Endothelial cell of umbilical vein (primary cell): ENCODE measurements around the gene TRIM2. TPM values are rescaled to one million over a fixed set of nuclear protein-coding genes. Genes with fewer than 3 reads are reported as not detected.

Experiments
- BruUV-seq: library from RNA; stranded (reverse); fragments of 400-500 nt; replicated peaks from 2 replicates; lab custom pipeline; 2021; lab: Mats Ljungman, UMichigan
- CTCF ChIA-PET: fragments of 300-600, 350-600 bp; sonication (Branson Sonifier 250); formaldehyde crosslinking; loops from one replicate; lab custom pipeline; 2021; ENCODE audit warnings: antibody characterized with exemption, inconsistent platforms; lab: Charles Lee
- POLR2A ChIA-PET: fragments of 300-600, 350-600 bp; sonication (Branson Sonifier 250); formaldehyde crosslinking; loops from one replicate; lab custom pipeline; 2021; ENCODE audit warnings: antibody characterized with exemption, inconsistent platforms; lab: Charles Lee
- DNase-seq: peaks from one replicate; pipeline ENCODE4 v3.0.0-alpha.2; 2011; ENCODE audit warnings: low read depth, low spot score
- FAIRE-seq: peaks from 2 replicates; lab custom pipeline; 2011; peaks lifted over from hg19 to GRCh38; lab: Jason Lieb, UNC
- H2AFZ ChIP-seq: 2 replicates; pipeline ENCODE4 v1.6.0; 2012; ENCODE audit warnings: low read depth, low read length, control low read depth, inconsistent platforms
- H3K27ac ChIP-seq: 2 replicates; pipeline ENCODE4 v1.5.1; 2011; ENCODE audit warnings: low read depth, mild to moderate bottlenecking, control low read depth, low read length, moderate library complexity; ENCODE audit not compliant: insufficient read depth
- H3K27me3 ChIP-seq, 2 experiments: 2 replicates each; pipeline versions ENCODE4 v1.6.0 to v1.6.1; 2011; ENCODE audit warnings: low read length in 2 of 2, mixed read lengths in 1 of 2; ENCODE audit not compliant: control insufficient read depth in 2 of 2, insufficient read depth in 2 of 2
- H3K36me3 ChIP-seq, 2 experiments: 2 replicates in 1 of 2; 3 replicates in 1 of 2; pipeline ENCODE4 v1.5.1; 2011; ENCODE audit warnings: low read length in 2 of 2, mild to moderate bottlenecking in 1 of 2, moderate library complexity in 1 of 2; ENCODE audit not compliant: control insufficient read depth in 2 of 2, insufficient read depth in 2 of 2; ENCODE audit errors: extremely low read depth in 1 of 2
- H3K4me1 ChIP-seq: 3 replicates; pipeline ENCODE4 v1.5.1; 2011; ENCODE audit warnings: mild to moderate bottlenecking, low read length; ENCODE audit not compliant: control insufficient read depth, insufficient read depth; ENCODE audit errors: extremely low read depth
- H3K4me2 ChIP-seq: 2 replicates; pipeline ENCODE4 v1.6.1; 2011; ENCODE audit warnings: low read length, control low read depth, mixed read lengths; ENCODE audit not compliant: insufficient read depth
- H3K4me3 ChIP-seq, 3 experiments: fragments of 200-600 bp in 1 of 3; sonication (generic), shearing (Covaris generic) in 1 of 3; replicated peaks in 1 of 3; 2 replicates each; pipeline ENCODE4 v1.5.1; 2011 to 2016; ENCODE audit warnings: control low read depth in 3 of 3, low read length in 3 of 3, mild to moderate bottlenecking in 2 of 3, inconsistent platforms in 1 of 3, low read depth in 1 of 3, moderate library complexity in 1 of 3; ENCODE audit not compliant: insufficient read depth in 1 of 3
- H3K79me2 ChIP-seq: 2 replicates; pipeline ENCODE4 v1.6.0; 2012; ENCODE audit warnings: low read length, inconsistent platforms; ENCODE audit not compliant: control insufficient read depth, insufficient read depth
- H3K9ac ChIP-seq: replicated peaks from 2 replicates; pipeline ENCODE3; 2011; ENCODE audit warnings: low read length, control low read depth; ENCODE audit not compliant: insufficient read depth; ENCODE audit errors: extremely low read depth
- H3K9me1 ChIP-seq: replicated peaks from 3 replicates; pipeline ENCODE4 v1.6.0; 2011; ENCODE audit warnings: mild to moderate bottlenecking, low read length; ENCODE audit not compliant: control insufficient read depth, insufficient read depth; ENCODE audit errors: extremely low read depth
- H3K9me3 ChIP-seq: replicated peaks from 2 replicates; pipeline ENCODE4 v1.5.1; 2012; ENCODE audit warnings: low read length, inconsistent platforms; ENCODE audit not compliant: control insufficient read depth, insufficient read depth
- H4K20me1 ChIP-seq: replicated peaks from 2 replicates; pipeline ENCODE3; 2011; ENCODE audit warnings: mild to moderate bottlenecking, low read length; ENCODE audit not compliant: control insufficient read depth, insufficient read depth; ENCODE audit errors: extremely low read depth
- FOS ChIP-seq: IDR thresholded peaks from 2 replicates; pipeline ENCODE4 v1.6.1; 2011; ENCODE audit warnings: mild to moderate bottlenecking, low read length, moderate library complexity, borderline replicate concordance; ENCODE audit not compliant: insufficient read depth
- JUN ChIP-seq: IDR thresholded peaks from 2 replicates; pipeline ENCODE4 v1.6.1; 2011; ENCODE audit warnings: borderline replicate concordance, low read depth; ENCODE audit not compliant: insufficient read length, insufficient read depth
- MYC ChIP-seq: IDR thresholded peaks from one replicate; pipeline ENCODE4 v1.6.1; 2011; ENCODE audit warnings: mild to moderate bottlenecking, low read depth, low read length
- POLR2A ChIP-seq: IDR thresholded peaks from 2 replicates; pipeline ENCODE4 v1.6.1; 2012; ENCODE audit warnings: low read depth, mild to moderate bottlenecking, control low read depth, low read length
- POLR2AphosphoS5 ChIP-seq: IDR thresholded peaks from 2 replicates; pipeline ENCODE4 v1.6.1; 2012; ENCODE audit warnings: low read depth, mild to moderate bottlenecking, control low read depth, low read length, moderate library complexity; ENCODE audit not compliant: insufficient read depth
- dilution Hi-C: fragments of 300-500 bp; cut with MboI; formaldehyde crosslinking; loops from one replicate; pipeline ENCODE4 v1.15.0; 2019; ENCODE audit warnings: low sequenced_read_pairs; ENCODE audit not compliant: extremely low pct_ligation_motif_present
- intact Hi-C: fragments of 100-400 bp; cut with micrococcal nuclease; formaldehyde crosslinking; loops from one replicate; pipeline ENCODE4 v1.10.0; 2022
- polyA plus RNA-seq, 4 experiments: library from polyadenylated mRNA; depleted of rRNA in 3 of 4; stranded (reverse) in 3 of 4; unstranded in 1 of 4; fragments of >200 nt; gene quantifications; 2 replicates each; pipeline versions ENCODE4 v1.2.1 to v1.2.3, GENCODE V29; 2011 to 2012; ENCODE audit warnings: missing spikeins in 1 of 4
- total RNA-seq: library from RNA; stranded (reverse); gene quantifications from 2 replicates; pipeline ENCODE4 v1.2.3, GENCODE V29; 2021
- TF ChIP-seq, protein P1 (sequence below), 2 donors: IDR thresholded peaks; 1 replicate in 1 of 2; 2 replicates in 1 of 2; pipeline ENCODE4 v1.5.1; 2011; ENCODE audit warnings: low read length in 2 of 2, mild to moderate bottlenecking in 2 of 2, moderate library complexity in 2 of 2, control low read depth in 1 of 2, inconsistent platforms in 1 of 2, low read depth in 1 of 2; ENCODE audit not compliant: insufficient read depth in 1 of 2; ENCODE audit errors: extremely low read depth in 1 of 2
- TF ChIP-seq, protein P2 (sequence below): IDR thresholded peaks from 2 replicates; pipeline ENCODE4 v1.6.1; 2011; ENCODE audit not compliant: insufficient read depth, insufficient read length

Gene TRIM2
- total and polyA plus RNA-seq, 2 donors (not counting 3 experiments of a cell fraction or from before 2014, with no cell fraction given) = 6.8 to 19.7 TPM

DNA sequence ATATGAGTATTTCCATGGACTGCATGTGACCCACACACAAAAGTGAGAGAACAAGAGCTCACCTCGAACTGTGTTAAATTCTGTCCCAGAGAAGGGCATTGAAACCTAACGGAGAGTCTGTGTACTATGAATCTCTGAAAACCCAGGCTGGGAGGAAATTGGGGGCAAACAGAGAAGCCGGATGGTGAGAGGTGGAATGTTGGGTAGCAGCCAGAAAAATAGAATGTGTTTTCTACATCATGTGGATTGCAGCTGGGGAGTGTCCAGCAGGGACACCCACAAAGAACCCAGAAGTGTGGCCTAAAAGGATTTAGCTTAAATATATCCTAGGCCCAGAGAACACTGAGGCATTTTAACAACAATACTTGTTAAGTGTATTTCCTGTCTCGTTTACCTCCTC, 178.9 kb downstream of the TRIM2 start:
- intact Hi-C loops = no loop called here
- Histone ChIP-seq H4K20me1 (no peaks in the 10 kb centered on the region), H3K79me2 (no peaks in the 10 kb centered on the region), H3K27me3 (no peaks in the 10 kb centered on the region), H2AFZ (peak overlapping the region; percentile 49), H3K27ac (no peak overlapping the region), H3K9me1 (no peaks in the 10 kb centered on the region), H3K36me3 (no peaks in the 10 kb centered on the region), H3K9me3 (no peaks in the 10 kb centered on the region), H3K4me1 (peaks cover 4% of the 10 kb centered on the region), H3K4me2 (no peak overlapping the region), H3K4me3 (no peak overlapping the region), H3K9ac (no peak overlapping the region)
- DNase-seq (peak; percentile 66), FAIRE-seq (peak; percentile 67)
- no TSS peak for BruUV-seq
- dilution Hi-C loops = no loop called here
- ChIA-PET CTCF (no interaction called here), POLR2A (no interaction called here)
- TF ChIP-seq POLR2A (no peak), JUN (no peak), MYC (no peak), POLR2AphosphoS5 (no peak), FOS (no peak)
- TF ChIP-seq, protein P1, sequence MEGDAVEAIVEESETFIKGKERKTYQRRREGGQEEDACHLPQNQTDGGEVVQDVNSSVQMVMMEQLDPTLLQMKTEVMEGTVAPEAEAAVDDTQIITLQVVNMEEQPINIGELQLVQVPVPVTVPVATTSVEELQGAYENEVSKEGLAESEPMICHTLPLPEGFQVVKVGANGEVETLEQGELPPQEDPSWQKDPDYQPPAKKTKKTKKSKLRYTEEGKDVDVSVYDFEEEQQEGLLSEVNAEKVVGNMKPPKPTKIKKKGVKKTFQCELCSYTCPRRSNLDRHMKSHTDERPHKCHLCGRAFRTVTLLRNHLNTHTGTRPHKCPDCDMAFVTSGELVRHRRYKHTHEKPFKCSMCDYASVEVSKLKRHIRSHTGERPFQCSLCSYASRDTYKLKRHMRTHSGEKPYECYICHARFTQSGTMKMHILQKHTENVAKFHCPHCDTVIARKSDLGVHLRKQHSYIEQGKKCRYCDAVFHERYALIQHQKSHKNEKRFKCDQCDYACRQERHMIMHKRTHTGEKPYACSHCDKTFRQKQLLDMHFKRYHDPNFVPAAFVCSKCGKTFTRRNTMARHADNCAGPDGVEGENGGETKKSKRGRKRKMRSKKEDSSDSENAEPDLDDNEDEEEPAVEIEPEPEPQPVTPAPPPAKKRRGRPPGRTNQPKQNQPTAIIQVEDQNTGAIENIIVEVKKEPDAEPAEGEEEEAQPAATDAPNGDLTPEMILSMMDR (IDR thresholded peaks at IDR 0.05; ENCODE audit: extremely low read depth in 1 of 2, insufficient read depth in 1 of 2, low read depth in 1 of 2, low read length in 2 of 2) = no peak
- TF ChIP-seq, protein P2, sequence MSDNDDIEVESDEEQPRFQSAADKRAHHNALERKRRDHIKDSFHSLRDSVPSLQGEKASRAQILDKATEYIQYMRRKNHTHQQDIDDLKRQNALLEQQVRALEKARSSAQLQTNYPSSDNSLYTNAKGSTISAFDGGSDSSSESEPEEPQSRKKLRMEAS = no peak
